Stomach (tissue), 9 donors: Measurements from ENCODE around the gene SEC61B. TPM values are rescaled to one million over a fixed set of nuclear protein-coding genes. Genes with fewer than 3 reads are reported as not detected.

Experiments
- DNase-seq, 2 donors: peaks; one replicate each; pipeline versions ENCODE4 v3.0.0 to v3.0.0-alpha.2; 2013 to 2019
- H3K27ac ChIP-seq, 5 donors: fragments of 200-600 bp in 4 of 5; sonication (generic) in 4 of 5; one replicate each; pipeline ENCODE4 v1.5.1; 2013 to 2019; ENCODE audit warnings: mild to moderate bottlenecking in 1 of 5, moderate library complexity in 1 of 5
- H3K27me3 ChIP-seq, 3 donors: fragments of 200-600 bp; sonication (generic); one replicate each; pipeline ENCODE4 v1.5.1; 2017 to 2019; ENCODE audit warnings: mixed run types in 1 of 3
- H3K36me3 ChIP-seq, 4 donors: fragments of 200-600 bp; sonication (generic); 1 replicate in 3 of 4; 2 replicates in 1 of 4; pipeline ENCODE4 v1.5.1; 2016 to 2019
- H3K4me1 ChIP-seq, 4 donors: fragments of 200-600 bp; sonication (generic); one replicate each; pipeline ENCODE4 v1.5.1; 2016 to 2019
- H3K4me3 ChIP-seq, 4 donors: fragments of 200-600 bp; sonication (generic) in 3 of 4; one replicate each; pipeline ENCODE4 v1.5.1; 2016 to 2019; ENCODE audit warnings: mild to moderate bottlenecking in 1 of 4
- H3K9me3 ChIP-seq, 4 donors: fragments of 200-600 bp; sonication (generic); one replicate each; pipeline ENCODE4 v1.5.1; 2016 to 2019
- CTCF ChIP-seq, 7 experiments: fragments of 450-650 bp in 4 of 7; fragments of 200-600 bp in 3 of 7; sonication (generic) in 3 of 7; IDR thresholded peaks; one replicate each; pipeline ENCODE4 v1.5.1; 2016 to 2019; ENCODE audit warnings: antibody characterized with exemption in 7 of 7, control low read depth in 2 of 7, mild to moderate bottlenecking in 1 of 7
- EP300 ChIP-seq: sonication (generic); formaldehyde crosslinking; IDR thresholded peaks from one replicate; pipeline ENCODE4 v1.6.1; 2017; ENCODE audit warnings: antibody characterized with exemption
- POLR2A ChIP-seq, 4 donors: fragments of 450-650 bp; IDR thresholded peaks; one replicate each; pipeline ENCODE4 v1.6.1; 2016; ENCODE audit warnings: antibody characterized with exemption in 4 of 4, control low read depth in 2 of 4, mild to moderate bottlenecking in 1 of 4, moderate library complexity in 1 of 4
- POLR2AphosphoS5 ChIP-seq, 3 donors: sonication (generic); formaldehyde crosslinking; IDR thresholded peaks; one replicate each; pipeline ENCODE4 v1.6.1; 2016; ENCODE audit warnings: antibody characterized with exemption in 3 of 3
- WGBS, 5 donors: extraction: QIAGEN DNeasy Blood & Tissue Kit in 3 of 5; methylation state at CpG; one replicate each; pipeline versions ENCODE4 v1.1.5 to v1.1.7; 2013 to 2018; 5-methylcytosine and 5-hydroxymethylcytosine counted together
- intact Hi-C: fragments of 100-400 bp; cut with DNase I; formaldehyde crosslinking; loops from one replicate; pipeline ENCODE4 v1.15.1; 2023; ENCODE audit warnings: low total_unique reads
- polyA plus RNA-seq, 3 donors: library from polyadenylated mRNA; stranded (reverse); fragments of 200-250 nt; gene quantifications; one replicate each; pipeline ENCODE4 v1.2.3, GENCODE V29; 2013
- total RNA-seq, 5 donors: library from RNA; depleted of rRNA; stranded (reverse); fragments of >200 nt; gene quantifications; one replicate each; pipeline versions ENCODE4 v1.1.0 to v1.2.3, GENCODE V29; 2014 to 2016
- donor health status: healthy with polysubstance abuse.
- donor health status: Bipolar disorder and iron deficiency.
- donor health status: healthy.

Gene SEC61B
- total and polyA plus RNA-seq, 8 donors, result 4.1 to 467 (median 161) TPM

DNA sequence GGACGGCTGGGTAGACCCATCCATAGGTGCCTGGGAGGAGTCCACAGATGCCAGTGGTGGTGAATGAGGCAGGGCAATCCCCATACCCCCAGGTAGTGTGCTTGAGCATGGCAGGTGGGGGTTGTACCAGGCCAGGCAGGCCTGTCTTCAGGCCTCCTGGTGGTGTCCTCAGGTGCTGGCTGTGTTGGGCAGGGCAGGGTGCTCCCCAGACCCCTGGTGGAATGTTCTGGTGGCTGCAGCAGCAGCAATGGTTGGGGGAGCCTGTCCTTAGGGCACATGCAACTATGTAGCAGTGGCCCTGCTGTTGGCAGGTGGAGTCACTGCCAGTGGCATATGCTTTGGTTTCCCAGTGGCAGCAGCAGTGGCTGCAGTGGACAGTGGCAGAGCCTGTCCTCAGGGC is 10.3 kb upstream of the SEC61B start:
- no peak overlapping the region for H3K27ac ChIP-seq
- H3K36me3 ChIP-seq, result peaks cover 0 to 22% (median 16%) of the 10 kb centered on the region in 4 donors
- no peak for DNase-seq
- H3K4me3 ChIP-seq, result no peak overlapping the region
- 67 to 100% (median 90%) methylated on average over 1 of the region's 1 CpG for WGBS, 5 donors
- no peaks in the 10 kb centered on the region for H3K4me1 ChIP-seq
- H3K27me3 ChIP-seq, result no peaks in the 10 kb centered on the region
- peaks cover 0 to 22% (median 0%) of the 10 kb centered on the region in 4 donors for H3K9me3 ChIP-seq
- intact Hi-C loops, result no loop called here
- TF ChIP-seq EP300 (no peak), POLR2A (IDR thresholded peaks at IDR 0.05) (no peak), CTCF (IDR thresholded peaks at IDR 0.05) (no peak), POLR2AphosphoS5 (IDR thresholded peaks at IDR 0.05) (no peak)

DNA sequence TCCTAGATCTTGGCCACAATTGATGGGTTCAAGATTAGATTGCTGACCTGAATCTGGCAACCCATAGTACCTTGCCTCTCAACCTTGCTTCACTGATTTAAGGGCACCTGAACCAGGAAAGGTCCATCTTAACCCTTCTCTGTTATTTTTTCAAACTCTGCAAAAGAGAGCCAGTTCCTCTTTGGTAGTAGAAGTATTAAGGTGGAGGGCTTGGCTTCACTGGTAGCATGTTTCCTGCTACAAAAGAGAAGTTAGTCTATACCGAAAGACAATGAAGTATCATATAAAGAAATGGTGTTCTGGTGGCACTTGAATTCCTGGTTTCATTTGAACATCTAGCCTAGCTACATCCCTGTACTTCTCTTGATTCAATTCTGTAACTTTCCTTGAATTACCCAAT is 8.9 kb upstream of the SEC61B start:
- H3K4me1 ChIP-seq, result peaks cover 0 to 8% (median 0%) of the 10 kb centered on the region in 4 donors
- DNase-seq, result no peak
- intact Hi-C loops, result no loop called here
- no peak overlapping the region for H3K27ac ChIP-seq
- peaks cover 0 to 37% (median 26%) of the 10 kb centered on the region in 4 donors for H3K36me3 ChIP-seq
- 82 to 97% (median 89%) methylated on average over 1 of the region's 1 CpG for WGBS, 5 donors
- no peaks in the 10 kb centered on the region for H3K27me3 ChIP-seq
- H3K9me3 ChIP-seq, result peaks cover 0 to 22% (median 0%) of the 10 kb centered on the region in 4 donors
- TF ChIP-seq EP300, result no peak
- H3K4me3 ChIP-seq, result no peak overlapping the region

DNA sequence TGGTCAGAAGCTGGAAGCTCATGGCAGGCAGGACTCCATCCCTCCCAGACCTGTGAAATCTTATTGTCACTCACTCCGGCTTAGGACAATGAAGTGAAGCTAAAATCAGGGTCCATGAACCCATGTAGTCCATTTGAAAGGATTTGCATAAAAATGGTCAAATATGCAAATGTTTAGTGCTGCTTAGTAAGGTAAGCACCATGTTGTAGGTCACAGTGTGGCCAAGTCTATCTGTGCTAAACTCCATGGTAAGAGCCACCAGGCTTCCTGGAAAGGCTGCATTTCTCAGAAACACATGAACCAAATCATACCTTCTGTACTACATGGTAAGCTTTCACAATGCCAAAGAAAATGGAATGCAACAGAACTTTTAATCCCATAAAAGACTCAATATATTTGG is 6.0 kb upstream of the SEC61B start:
- peaks cover 0 to 44% (median 32%) of the 10 kb centered on the region in 4 donors for H3K36me3 ChIP-seq
- no peak overlapping the region for H3K27ac ChIP-seq
- no peak for TF ChIP-seq CTCF (IDR thresholded peaks at IDR 0.05)
- no peak for TF ChIP-seq EP300
- TF ChIP-seq POLR2AphosphoS5 (IDR thresholded peaks at IDR 0.05), result no peak
- no peak for TF ChIP-seq POLR2A (IDR thresholded peaks at IDR 0.05)
- H3K9me3 ChIP-seq, result peaks cover 0 to 9% (median 0%) of the 10 kb centered on the region in 4 donors
- peaks cover 18 to 35% (median 21%) of the 10 kb centered on the region in 4 donors for H3K4me1 ChIP-seq
- intact Hi-C loops, result no loop called here
- no peak for DNase-seq
- H3K27me3 ChIP-seq, result no peaks in the 10 kb centered on the region
- WGBS, 5 donors, result 87 to 100% (median 97%) methylated on average over 1 of the region's 1 CpG
- H3K4me3 ChIP-seq, result no peak overlapping the region

- no peaks in the 10 kb centered on the region for H3K9me3 ChIP-seq
- peaks cover 42 to 59% (median 44%) of the 10 kb centered on the region in 4 donors for H3K4me1 ChIP-seq
- 81 to 89% (median 83%) methylated on average over 4 of the region's 4 CpGs for WGBS, 5 donors
- H3K27me3 ChIP-seq, result no peaks in the 10 kb centered on the region
- H3K36me3 ChIP-seq, result peaks cover 3 to 40% (median 35%) of the 10 kb centered on the region in 4 donors
- TF ChIP-seq POLR2AphosphoS5 (IDR thresholded peaks at IDR 0.05) (no peak), CTCF (IDR thresholded peaks at IDR 0.05) (no peak), EP300 (no peak), POLR2A (IDR thresholded peaks at IDR 0.05) (no peak)
- no peak for DNase-seq
- intact Hi-C loops, result no loop called here
- no peak overlapping the region for H3K27ac ChIP-seq
- peak overlapping the region in 3 of 4 donors; percentile 76 to 92 (median 86) for H3K4me3 ChIP-seq
Observed at GRCh38 chr9:99220011-99220410, 2.1 kb upstream of the SEC61B start.

GRCh38 chr9:99221266-99221620 is 839 bp upstream of the SEC61B start:
- no peaks in the 10 kb centered on the region for H3K9me3 ChIP-seq
- WGBS, 5 donors, result 0 to 1% (median 0%) methylated on average over 14 to 25 of the region's 25 CpGs
- H3K36me3 ChIP-seq, result peaks cover 3 to 40% (median 35%) of the 10 kb centered on the region in 4 donors
- H3K27ac ChIP-seq, result peak overlapping the region; percentile 89 to 95 (median 92)
- H3K27me3 ChIP-seq, result no peaks in the 10 kb centered on the region
- peaks cover 42 to 72% (median 53%) of the 10 kb centered on the region in 4 donors for H3K4me1 ChIP-seq
- peak overlapping the region; percentile 76 to 97 (median 89) for H3K4me3 ChIP-seq
- no peak for DNase-seq
- intact Hi-C loops, result no loop called here
- TF ChIP-seq EP300 (no peak), POLR2A (IDR thresholded peaks at IDR 0.05) (no peak), POLR2AphosphoS5 (IDR thresholded peaks at IDR 0.05) (no peak), CTCF (IDR thresholded peaks at IDR 0.05) (no peak)
